GM19043 (cell line): Measurements from ENCODE around the gene SYP.
"Not testable (repeated sequence)": the region's sequence is repeated elsewhere in the genome, so short reads cannot be mapped to it uniquely, and the experiment has no call there.

ENCODE experiments used
- ATAC-seq: cut with Tn5 transposase; IDR thresholded peaks from one replicate; pipeline ENCODE4 v1.9.1; 2021; ENCODE audit warnings: low read depth; ENCODE audit not compliant: unreplicated experiment

The SYP gene

GRCh38 chrX:49173544-49173943, 26.4 kb downstream of the SYP start:
- ATAC-seq: not testable (repeated sequence)

DNA sequence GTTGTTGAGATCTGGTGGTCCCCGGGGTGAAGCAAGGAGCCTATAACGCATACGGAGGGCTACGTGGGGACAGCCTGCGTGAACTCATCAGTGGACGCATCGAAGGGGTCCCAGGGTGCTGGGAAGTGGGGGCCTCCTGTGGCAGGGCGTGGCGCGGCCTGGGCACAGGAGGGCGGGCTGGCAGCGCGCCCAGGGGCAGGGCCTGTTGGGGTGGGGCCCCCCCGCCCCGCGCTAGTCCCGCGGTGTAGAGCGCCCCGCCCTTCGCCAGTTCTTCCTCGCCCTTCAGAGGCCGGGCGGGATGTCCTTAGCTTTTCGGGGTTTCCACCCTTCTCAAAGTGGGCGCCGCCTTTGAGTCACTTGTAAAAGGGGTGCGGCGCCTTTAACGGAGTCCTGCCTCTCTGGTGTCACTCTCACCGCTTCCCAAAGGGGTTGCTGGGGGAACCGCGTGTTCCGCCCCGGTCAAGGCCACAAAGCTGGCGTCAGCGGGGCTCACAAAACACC, 27.7 kb downstream of the SYP start:
- peak; percentile 51 for ATAC-seq

DNA sequence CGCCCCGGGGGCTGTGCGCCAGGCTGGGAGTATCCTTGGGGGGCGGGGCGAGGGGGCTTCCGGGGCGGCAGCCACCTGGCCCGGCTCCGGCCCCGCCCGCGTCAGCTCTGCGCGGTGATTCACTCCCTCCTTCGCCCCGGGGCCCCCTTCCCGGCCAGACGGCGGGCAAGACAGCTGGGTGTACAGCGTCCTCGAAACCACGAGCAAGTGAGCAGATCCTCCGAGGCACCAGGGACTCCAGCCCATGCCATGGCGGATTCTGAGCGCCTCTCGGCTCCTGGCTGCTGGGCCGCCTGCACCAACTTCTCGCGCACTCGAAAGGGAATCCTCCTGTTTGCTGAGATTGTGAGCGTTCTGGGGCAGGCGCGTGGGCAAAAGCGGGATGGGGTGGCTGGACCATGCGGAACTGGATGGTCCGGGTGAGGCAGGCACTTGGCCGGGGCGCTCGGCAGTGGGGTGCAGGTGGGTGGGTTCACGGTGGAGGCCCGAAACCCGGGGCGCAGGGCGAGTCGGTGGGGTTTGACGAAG, 28.2 kb downstream of the SYP start, which contains the start of gene PLP2:
Gene PLP2 (plus strand): TSS at position 147 of the 528 bp plus-strand sequence. CDS start 103 bp downstream, at position 250.
- ATAC-seq: peak; percentile 33

DNA sequence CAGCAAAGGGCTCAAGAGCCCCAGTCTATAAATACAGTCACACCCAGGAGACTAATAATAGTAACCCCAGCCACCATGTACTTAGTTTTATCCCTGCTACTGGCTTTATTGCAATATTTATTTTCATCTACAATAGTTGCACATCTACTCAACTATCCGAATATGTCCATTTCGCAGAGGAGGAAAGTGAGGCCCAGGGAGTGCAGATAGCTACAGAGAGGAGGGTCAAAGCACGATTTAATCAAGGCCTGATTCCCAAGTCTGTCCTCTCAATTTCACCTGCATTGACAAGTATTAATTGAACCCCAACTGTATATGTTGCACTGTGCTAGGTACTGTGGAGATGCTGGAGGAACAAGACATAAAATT, 32.3 kb downstream of the SYP start:
- no peak for ATAC-seq

DNA sequence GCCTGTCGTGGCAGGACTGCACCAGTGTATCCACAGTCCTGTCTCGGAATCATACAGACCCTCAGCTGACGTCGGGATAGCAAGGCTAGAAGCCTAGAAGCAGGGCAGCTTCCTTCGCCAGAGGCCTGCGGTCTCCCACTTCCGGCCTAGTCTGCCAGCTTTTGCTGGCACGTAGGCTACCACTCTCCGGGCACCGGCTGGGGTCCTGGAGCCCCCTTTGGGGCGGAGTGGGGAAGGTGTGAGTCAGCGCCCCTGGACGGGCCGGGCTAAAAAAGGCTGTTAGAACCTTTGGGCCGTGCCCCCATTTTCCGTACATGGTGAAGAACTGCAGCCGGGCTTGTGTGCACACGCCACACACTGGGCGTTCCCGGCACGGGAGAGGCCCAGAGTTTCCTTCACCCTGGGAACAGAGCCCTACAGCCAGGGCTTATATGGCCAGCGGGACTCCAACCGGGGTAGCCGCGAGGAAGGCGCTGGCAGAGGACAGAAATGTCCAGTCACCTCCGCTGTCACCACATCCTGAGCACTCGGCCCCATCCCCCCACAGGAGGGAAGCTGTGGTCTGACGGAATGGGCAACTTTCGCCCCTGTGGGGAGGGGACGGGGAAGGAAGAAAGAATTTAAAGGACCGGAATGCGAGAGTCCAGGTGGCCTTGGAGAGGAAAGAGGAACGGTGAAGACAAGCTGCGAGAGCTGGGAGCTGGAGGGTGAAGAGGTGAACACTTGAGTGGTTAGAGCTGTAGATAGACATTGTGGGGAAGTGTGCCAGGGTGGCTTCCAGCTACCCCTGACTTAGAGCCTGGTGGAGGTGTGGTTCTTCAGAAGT, 32.9 kb downstream of the SYP start:
- no peak for ATAC-seq

GRCh38 chrX:49165901-49166881, 33.8 kb downstream of the SYP start:
- no peak for ATAC-seq

- ATAC-seq: no peak
Measured at GRCh38 chrX:49164589-49165360, 35.2 kb downstream of the SYP start.

DNA sequence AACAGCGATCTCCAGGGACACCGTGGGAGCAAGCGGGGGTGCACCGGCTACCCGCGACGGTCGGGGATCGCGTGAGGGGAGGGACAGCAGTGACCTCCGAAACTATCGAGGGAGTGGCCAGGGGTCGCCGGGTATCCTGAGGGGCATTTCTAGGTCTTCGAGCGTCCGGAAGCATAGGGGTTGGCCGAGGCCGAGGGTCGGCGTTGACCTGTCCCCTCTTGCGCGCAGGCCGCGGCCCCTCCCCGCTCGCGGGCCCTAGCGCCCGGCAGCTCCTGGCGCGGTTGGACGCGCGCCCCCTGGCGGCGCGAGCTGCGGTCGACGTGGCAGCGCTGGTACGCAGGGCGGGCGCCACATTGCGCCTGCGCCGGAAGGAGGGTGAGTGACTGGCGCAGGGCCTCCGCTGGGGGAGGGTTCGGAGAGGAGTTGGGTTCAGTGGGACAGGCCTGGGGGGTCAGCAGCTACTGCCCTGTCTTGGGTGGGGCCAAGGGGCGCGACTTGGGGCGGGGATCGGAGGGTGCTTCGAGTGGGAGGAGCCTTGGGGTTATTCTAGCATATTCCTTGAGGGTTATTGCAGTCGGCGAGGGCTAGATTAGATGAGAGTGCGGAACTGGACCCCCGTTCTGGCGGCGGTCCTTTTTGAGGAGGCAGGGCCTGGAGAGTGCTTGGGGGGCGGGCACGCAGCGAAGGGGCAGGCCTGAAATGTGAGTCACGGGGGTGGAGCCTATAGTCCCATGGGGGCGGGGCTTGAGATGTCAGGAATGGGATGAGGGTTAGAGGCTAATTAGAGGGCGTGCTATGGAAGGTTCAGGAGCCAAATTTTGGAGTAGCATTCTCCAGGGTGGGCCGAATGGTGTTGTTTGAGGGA, 36.2 kb downstream of the SYP start:
- no peak for ATAC-seq

DNA sequence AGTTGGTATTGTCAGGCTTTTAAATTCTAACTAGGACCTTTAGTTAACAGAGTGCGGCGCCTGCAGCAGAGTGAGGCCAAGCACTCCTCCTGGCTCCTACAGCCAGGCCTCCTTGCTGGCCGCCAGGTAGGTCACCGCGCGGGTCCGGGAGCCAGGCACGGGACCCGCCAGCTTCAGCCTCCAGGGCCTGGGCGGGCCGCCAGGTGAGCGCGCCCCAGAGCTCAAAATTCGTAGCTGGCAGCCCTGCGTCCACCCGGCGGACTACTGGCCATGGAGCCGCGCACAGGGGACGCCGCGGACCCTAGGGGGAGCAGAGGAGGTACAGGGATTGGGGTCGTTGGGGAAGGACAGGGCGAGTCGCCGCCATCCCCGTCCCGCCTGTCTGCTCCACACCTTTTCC, 37.4 kb downstream of the SYP start, which contains the start of gene MAGIX:
Gene MAGIX (plus strand): TSS at position 139 of the 400 bp plus-strand sequence. CDS start 132 bp downstream, at position 271.
- no peak for ATAC-seq

GRCh38 chrX:49161632-49162031, 38.4 kb downstream of the SYP start:
- ATAC-seq: no peak

DNA sequence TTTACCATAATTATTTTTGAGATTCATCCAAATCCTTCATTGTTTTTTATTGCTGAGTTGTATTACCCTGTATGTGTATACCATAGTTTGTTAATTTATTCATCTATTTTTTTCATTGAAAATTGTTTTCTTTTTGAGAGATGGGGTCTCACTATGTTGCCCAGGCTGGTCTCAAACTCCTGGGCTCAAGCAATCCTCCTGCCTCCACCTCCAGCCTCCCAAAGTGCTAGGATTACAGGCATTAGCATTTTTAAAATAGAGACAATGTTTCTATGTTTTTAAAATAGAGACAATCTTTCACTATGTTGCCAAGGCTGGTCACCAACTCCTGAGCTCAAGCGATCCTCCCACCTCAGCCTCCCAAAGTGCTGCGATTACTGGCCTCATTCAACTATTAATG, 39.1 kb downstream of the SYP start:
- ATAC-seq: no peak

DNA sequence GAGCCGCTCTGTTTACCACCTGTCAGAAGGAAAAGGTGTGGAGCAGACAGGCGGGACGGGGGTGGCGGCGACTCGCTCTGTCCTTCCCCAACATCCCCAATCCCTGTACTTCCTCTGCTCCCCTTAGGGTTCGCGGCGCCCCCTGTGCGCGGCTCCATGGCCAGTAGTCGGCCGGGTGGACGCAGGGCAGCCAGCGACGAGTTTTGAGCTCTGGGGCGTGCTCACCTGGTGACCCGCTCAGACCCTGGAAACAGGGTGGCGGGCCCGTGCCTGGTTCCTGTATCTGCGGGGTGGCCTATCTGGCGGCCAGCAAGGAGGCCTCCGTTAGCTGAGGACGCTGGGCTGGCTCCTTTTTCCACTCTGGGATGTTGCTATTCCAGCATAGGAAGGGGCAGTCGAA, 42.8 kb downstream of the SYP start:
- no peak for ATAC-seq

DNA sequence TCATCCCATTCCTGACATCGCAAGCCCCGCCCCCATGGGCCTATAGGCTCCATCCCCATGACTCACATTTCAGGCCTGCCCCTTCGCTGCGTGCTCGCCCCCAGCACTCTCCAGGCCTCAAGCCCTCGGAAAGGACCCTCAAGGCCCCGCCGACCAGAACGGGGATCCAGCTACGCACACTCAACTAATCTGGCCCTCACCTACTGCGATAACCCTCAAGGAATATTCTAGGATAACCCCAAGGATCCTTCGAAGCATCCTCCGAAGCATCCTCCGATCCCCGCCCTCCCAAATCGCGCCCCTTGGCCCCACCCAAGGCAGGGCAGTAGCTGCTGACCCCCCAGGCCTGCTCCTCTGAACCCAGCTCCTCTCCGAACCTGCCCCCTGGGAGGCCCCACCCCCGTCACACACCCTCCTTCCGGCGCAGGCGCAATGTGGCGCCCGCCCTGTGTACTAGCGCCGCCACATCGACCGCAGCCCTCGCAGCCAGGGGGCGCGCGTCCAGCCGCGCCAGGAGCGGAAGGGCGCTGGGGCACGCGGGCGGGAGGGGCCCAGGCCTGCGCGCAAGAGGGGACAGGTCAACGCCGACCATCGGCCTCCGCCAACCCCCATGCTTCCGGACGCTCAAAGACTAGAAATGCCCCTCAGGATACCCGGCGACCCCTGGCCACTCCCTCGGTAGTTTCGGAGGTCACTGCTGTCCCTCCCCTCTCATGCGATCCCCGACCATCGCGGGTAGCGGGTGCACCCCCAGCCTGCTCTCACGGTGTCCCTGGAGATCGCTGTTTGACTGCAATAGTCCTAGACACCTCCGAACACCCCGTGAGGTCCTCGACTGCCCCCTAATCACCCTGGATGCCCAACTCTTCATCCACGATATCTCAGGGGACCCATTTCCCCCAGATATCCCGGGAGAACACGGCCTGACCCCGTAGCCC, 43.8 kb downstream of the SYP start:
- peak; percentile 83 for ATAC-seq

- no peak for ATAC-seq
Measured at GRCh38 chrX:49155243-49155899, 44.6 kb downstream of the SYP start.

DNA sequence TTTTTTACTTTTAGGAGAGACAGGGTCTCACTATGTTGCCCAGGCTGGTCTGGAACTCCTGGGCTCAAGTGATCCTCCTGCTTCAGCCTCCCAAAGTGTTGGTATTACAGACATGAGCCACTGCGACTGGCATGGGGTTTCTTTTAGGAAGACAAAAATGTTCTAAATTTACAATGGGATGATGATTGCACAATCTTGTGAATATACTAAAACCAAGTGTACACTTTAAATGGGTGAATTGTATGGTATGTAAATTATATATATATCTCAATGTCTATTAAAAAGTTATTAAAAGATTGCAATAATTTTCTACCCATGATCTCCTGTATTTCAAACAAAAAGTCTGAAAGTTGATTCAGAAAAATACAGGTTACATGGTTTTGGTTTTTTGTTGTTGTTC, 46.5 kb downstream of the SYP start:
- no peak for ATAC-seq

DNA sequence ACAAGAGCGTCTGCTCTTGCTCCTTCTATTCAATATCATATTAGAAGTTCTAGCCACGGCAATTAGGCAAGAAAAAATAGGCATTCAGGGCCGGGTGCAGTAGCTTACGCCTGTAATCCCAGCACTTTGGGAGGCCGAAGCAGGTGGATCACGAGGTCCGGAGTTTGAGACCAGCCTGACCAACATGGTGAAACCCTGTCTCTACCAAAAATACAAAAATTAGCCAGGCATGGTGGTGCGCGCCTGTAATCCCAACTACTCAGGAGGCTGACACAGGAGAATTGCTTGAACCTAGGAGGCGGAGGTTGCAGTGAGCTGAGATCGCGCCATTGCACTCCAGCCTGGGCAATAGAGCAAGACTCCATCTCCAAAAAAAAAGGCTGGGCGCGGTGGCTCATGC, 50.7 kb downstream of the SYP start:
- not testable (repeated sequence) for ATAC-seq

DNA sequence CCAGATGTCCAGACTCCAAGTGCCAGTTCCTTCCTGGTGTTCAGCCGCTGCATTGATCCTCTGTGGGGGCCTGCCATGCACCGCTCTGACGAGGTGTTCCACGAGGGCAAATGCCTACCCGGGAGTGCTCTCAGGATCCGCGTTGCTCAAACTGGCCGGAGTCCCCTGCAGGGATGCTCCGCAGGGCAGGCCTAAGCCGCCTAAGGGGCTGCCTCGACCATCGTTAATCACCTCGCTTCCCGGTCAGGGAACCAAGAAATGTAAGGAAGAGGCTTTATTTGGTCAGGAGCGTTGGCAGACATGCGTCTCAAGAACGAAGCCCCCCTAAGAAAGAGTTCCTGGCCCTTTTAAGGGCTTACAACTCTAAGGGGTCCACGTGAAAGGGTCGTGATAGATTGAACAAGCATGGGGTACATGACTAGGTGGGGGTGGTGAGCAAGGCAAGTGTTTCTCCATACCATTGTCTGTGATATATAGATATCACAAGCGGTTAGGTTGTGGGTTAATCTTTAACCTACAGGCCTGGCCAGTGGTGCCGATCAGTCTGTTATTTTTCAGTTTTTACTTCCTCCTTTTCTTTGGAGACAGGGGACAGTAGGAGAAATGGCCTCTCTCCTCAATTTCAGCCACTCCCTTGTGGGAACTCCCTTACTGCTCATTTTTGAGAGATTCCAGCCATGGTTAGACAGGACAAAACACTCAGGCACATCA, 51.4 kb downstream of the SYP start:
- ATAC-seq: not testable (repeated sequence)
